HuH-7 (cell line): ENCODE results near the gene MBNL3.
"Not testable (repeated sequence)": the region's sequence is repeated elsewhere in the genome, so short reads cannot be mapped to it uniquely, and the experiment has no call there.

Experiments
- DNase-seq: peaks from one replicate; pipeline ENCODE4 v3.0.0; 2011; ENCODE audit warnings: low spot score

MBNL3 gene

GRCh38 chrX:132369617-132370326 is 119.1 kb downstream of the MBNL3 start:
- no peak for DNase-seq

GRCh38 chrX:132367984-132368383 is 120.9 kb downstream of the MBNL3 start:
- no peak for DNase-seq

- DNase-seq = no peak
These were observed 121.5 kb downstream of the MBNL3 start for GRCh38 chrX:132367314-132367713.

- DNase-seq = no peak
These were observed 123.3 kb downstream of the MBNL3 start for GRCh38 chrX:132365490-132365889.

- DNase-seq = no peak
These were observed 124.5 kb downstream of the MBNL3 start for GRCh38 chrX:132364313-132364712.

GRCh38 chrX:132353430-132353829 is 135.4 kb downstream of the MBNL3 start:
- no peak for DNase-seq

GRCh38 chrX:132336172-132336571 is 152.7 kb downstream of the MBNL3 start:
- no peak for DNase-seq

GRCh38 chrX:132333351-132333750 is 155.5 kb downstream of the MBNL3 start:
- no peak for DNase-seq

GRCh38 chrX:132331532-132331931 is 157.3 kb downstream of the MBNL3 start:
- DNase-seq = no peak

- DNase-seq = no peak
These were observed 157.8 kb downstream of the MBNL3 start for GRCh38 chrX:132331000-132331399.

GRCh38 chrX:132330156-132330729 is 158.6 kb downstream of the MBNL3 start:
- DNase-seq = no peak

- not testable (repeated sequence) for DNase-seq
These were observed 161.9 kb downstream of the MBNL3 start for GRCh38 chrX:132326960-132327359.
